ENCODE results near the gene OR6X1.

DNA sequence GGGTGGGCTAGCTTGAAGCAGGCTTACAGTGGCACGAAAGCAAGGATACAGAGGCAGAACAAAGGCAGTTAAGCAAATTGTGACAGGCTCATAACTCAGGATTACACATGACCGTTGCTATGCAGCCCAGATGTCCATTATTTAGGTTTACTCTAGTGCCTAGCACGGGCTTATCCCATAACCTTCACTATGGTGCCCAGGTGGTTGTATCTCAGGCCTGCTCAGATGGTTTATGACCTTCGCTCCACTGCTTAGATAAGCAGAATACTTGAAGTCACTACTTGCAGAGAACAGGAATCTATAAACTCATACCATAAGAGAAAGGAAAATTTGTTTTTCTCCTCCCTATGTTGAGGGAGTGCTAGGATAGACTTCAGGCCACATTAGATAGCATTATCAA, 42.8 kb upstream of the OR6X1 start:
- TF ChIP-seq CTCF (IDR thresholded peaks at IDR 0.05; ENCODE audit: insufficient read depth, low read depth, low read length) (no peak), EZH2 (IDR thresholded peaks at IDR 0.05; ENCODE audit: insufficient read depth, low read length) (no peak)
